GM21528 (cell line): ENCODE data around the gene RPS6KA3.
"Not testable (repeated sequence)": the region's sequence is repeated elsewhere in the genome, so short reads cannot be mapped to it uniquely, and the experiment has no call there.

Source experiments
- ATAC-seq: cut with Tn5 transposase; IDR thresholded peaks from one replicate; pipeline ENCODE4 v1.9.1; 2021; ENCODE audit warnings: mild to moderate bottlenecking, moderate library complexity; ENCODE audit not compliant: unreplicated experiment, low FRiP score

The RPS6KA3 gene

DNA sequence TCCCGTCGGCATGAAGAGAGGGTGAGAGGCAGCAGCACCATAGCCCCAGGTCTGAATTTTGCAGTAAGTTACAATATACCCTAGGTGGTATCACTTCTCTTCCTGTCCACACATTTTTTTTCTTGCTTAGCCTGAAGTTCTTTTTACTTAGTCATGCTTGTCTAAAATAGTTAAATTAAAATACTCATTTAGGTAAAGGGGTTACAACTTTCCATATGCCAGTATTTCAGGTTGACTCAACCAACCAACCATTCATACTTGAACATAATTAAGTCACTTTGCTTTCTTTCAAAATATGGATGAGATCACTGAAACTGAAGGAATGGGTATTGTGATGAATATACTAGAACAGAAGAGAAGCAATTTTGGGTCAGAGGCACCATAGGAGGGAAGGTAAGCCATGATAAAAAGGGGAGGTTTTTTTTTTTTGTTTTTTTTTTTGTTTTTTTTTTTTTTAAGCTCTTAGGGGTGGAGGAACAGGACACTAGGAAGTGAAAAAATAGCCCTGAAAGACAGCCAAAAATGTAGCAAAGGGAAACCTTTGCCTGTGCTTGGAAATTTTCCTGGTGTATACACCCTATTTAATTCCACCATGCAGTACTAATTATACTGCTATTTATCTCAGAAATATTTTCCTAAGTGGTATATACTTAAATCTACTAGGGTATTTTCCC is 41.8 kb downstream of the RPS6KA3 start:
- ATAC-seq: peak; percentile 88

DNA sequence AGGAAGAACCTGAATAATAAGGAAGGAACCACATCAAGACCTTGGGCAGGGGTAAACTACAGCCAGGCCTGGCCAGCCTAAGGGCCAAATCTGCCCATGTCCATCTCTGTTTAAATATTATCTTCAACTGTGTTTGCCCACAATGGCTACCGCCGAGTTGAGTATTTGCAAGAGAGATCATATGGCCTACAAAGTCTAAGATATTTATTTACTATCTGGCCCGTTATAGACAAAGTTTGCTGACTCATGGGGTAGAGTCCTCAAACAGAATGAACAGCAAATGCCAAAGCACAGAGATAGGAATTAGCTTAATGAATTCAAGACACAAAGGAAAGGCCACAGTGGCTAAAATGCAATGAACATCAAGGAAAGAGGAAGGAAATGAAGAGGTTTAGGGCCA is 44.8 kb downstream of the RPS6KA3 start:
- ATAC-seq: no peak

DNA sequence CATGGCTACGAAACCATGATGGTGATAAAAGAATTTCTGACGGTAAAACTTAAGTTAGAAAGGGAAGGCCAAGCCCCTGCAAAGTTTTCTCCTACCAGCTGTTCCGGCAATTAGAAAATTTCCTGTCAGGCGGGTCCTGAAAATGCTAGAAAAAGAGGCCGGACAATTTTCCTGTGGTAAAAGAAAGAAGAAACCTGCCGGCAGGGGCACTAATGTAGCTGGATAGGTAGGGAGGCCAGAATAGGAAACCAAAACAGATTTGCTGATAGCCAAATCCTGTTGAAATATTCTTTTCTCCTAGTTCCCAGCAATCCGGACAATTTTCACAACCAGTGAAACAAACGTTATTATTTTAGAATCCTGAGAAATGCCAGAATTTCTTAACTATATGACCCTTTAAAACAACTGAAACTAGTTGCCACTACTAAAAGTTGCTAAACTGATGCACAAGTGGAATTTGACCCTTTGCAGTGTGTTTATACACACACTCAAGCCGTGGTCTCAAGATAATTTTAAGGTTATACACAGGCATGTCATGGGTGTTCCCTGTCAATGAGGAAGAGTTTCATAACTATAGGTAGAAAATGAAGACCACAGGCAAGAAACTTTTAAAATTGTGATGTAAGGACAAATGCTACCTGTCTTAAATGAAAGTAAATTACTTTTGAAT is 47.7 kb downstream of the RPS6KA3 start:
- ATAC-seq: no peak

DNA sequence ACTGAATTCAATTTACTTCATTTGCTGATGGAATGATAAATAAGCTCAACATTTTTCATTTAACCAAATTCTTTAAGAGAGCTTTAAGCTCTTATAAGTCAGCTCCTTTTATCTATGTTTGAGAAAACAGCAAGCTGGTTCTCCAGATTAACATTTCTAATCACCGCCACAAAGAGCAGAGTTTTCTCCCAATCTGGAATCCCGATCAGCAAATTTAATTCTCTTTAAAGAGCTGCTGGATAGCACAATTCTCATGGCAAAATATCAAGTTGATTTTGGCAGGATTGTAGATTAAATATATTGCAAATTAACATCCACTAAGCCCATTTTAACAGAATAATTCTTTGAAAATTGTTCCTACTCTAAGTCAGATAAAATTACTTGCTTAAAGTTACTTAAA is 48.8 kb downstream of the RPS6KA3 start:
- no peak for ATAC-seq

DNA sequence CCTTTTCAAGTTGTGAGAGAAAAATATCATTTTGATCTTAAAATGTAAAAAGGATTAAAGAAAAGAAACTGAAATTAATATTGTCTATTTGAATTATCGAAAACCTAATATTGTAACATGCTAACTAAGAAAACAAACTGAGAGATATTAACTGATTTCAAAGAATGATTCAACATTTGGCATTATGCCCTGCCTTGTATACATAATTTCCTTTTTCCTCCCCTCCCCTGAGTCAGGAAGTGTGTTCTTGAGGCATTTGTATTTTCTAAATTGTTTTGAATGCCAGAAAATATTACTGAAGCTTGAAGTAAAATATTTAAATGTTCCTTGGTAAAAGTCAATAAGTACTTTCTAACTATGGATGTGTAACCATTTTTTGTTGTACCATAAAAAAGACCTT is 49.4 kb downstream of the RPS6KA3 start:
- no peak for ATAC-seq

DNA sequence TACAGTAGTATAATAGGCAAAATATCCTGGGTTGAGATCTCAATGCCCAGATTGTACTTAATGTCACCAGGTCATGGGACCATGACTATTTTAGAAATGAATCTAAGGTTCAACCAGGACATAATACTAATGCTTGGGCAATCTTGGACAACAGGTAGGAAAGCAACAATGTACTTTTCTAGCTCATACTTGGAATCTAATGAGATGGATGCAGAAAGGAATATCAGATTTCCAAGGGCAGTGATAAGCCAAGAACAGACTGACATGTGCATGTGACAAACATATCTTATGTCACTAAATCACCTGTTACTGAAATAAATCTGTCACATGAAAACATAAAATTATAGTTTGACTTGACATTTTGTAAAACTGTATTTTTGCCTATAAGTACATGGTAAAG is 51.1 kb downstream of the RPS6KA3 start:
- no peak for ATAC-seq

DNA sequence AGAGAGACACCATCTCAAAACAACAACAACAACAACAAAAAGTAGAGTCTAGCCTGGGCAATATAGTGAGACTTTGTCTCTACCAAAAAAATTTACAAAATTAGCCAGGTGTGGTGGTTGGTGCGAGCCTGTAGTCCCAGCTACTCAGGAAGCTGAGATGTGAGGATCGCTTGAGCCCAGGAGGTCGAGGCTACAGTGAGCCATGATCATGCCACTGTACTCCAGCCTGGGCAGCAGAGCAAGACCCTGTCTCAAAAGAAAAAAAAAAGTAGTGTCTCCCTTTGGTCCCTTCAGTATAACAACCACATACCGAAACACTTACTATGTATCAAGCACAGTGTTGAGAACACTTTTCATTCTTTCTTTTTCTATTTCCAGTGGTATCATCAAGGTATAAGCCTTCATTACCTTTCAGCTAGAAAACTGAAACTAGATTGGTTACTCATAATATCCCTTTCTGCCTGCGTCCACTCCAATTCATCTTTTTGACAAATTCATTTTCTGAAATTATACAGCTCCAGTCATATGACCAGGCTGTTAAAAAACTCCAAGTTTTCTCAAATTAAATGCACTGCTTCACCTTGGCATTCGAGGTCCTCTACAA is 54.1 kb downstream of the RPS6KA3 start:
- ATAC-seq: peak; percentile 85

DNA sequence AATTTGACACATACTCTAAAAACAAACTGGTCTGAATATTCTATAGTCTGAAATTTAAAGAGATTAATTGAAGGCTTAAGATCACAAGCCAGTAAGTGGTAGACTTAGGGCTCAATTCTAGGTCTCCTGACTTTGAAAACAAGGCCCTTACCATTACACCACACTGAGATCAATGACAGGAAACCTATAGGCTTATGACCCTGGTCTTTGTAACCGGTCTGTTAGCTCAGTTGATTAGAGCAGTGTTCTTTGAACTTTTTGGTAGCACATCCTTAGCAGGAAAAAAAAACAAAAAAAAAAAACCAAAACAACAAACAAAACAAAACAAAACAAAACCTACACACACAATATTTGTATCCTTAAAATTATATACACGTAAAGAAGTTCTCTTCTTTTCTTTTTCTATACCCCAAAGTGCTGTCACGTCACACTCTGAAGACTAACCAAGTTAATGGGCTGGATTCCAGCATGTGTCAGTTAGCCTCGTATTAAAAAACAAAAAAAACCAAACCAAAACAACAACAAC is 55.4 kb downstream of the RPS6KA3 start:
- no peak for ATAC-seq

DNA sequence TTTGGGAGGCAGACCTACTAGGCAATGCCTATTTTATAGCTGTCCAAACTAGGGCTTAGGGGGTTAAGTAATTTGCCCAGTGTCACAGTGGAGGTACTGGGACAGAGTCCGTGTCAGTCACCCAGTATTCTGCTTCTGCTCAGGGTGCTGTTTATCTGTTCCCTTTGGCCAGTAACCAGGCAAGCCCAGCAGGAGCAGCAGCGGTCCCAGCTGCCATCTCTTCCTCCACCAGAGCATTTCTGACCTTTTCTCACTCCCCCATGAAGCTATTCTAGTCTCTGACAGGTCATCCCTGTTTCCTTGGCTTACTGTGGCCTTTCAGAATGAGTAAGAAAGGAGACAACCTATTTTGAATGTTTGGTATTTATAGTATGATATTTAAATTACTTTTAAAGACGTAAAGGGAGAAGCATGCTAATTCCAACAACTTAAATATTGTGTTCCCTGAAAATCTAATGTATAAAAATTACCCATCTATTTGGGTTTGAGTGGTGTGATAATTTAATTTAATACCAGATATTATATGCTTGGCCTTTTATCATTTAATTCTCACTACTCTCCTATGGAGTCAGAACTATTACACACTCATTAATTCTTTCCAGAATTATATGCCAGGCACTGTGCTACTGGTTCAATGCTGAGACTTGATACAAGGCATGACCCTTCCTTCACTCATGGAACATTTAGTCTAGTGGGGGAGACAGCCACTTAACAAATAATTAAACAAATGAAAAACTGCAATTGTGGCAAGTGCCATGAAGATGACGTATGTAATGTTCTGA is 60.6 kb downstream of the RPS6KA3 start:
- ATAC-seq: peak; percentile 84

DNA sequence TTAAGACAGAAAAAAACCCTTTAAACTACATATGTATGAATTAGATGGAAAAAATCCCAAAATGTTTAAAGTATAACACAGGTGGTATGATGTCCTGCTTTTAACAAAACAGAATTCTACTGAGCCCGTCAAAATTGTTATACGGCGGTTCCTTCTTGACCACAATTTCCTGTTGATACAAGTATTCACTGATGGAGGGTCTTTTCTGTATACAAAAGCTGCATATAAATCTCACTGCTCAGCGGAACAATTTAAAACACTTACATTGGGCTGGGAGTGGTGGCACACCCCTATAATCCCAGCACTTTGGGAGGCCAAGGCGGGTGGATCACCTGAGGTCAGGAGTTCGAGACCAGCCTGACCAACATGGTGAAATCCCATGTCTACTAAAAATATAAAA is 62.4 kb downstream of the RPS6KA3 start:
- ATAC-seq: no peak

DNA sequence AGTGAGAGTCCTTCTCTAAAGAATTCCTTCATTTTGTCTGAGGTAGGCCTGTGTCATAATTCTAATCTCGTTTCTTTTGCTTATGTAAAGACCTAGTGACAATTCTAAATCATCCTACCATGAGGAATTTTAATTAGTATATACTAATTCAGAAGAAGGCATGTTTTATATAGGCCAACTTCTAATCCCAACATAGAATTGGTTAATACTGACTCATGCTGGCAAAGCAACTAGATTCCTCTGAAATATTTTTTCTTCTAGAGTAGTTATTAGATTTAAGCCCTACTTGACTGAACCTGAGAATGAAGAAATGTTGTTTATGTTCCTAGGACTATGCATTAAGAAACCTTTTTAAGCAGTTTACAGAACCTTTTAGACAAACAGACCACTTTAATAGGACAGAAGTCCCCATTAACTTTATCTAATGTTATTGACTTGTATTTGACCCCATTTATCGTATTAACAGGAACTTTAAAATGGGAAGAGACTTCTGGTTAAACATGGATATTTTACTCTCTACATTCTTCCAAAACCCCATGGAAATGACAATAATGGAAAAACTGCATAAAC is 69.0 kb downstream of the RPS6KA3 start:
- no peak for ATAC-seq

DNA sequence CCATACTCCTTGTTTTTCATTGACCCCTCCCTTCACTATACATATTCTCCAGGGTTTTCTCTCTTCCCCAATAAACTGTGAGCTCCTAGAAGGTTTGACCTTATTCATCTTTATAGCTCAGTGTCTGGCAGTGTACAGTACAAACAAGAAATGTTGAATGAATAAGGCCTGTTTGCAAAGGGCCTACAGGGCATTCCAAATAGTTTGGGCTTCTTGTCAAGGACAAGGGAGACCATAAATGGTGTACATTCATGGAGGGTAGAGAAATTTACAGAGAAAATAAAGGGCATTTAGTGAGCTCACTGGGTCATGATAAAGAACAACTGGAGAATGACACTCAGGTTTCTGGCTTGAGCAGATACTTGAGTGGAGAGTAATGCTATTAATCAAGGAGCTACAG is 77.5 kb downstream of the RPS6KA3 start:
- ATAC-seq: no peak

DNA sequence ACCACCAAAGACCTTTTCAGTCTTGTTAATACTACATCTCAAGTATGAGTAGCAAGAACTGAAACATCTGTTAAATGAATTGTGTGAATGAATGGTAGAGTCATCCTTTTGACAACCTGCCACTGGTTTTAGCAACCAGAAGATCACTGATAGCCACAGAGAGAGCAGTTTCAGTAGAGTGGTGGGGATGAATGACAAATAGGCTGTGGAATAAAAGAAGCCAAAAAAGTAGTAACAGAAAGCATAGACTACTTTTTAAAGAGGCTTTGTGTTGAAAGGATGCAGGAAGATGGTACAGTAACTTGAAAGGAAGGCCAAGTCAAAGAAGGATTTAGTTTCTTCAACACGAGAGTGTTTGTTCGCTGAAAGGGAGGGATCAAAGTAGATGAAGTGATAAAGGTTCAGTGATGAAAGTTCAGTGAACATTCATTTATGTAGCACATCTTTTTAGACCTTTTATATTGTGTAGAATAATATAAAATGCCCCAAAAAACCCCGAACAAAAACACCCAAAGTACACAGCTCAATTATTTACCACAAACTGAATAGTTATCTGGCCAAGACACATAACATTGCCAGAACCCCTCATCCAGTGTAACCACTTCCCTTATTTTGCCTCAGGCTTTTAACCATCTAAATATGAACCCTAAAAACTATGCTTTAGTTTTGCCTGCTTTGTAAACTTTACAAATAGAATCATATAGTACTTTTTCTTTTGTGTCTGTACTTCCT is 84.9 kb downstream of the RPS6KA3 start:
- ATAC-seq: no peak

DNA sequence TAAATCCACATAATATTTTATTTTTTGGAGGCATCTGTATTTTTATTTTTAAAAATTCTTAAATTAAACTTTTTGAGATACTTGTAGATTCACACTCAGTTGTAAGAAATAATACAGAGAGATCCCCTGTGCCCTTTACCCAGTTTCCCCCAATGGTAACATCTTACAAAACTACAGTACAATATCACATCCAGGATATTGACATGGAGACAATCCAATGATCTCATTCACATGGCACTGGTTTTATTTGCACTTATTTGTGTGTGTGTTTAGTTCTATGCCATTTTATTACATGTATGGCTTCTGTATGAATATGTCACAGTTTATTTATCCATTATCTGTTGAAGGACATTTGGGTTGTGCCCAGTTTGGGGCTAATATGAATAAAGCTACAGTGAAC is 89.6 kb downstream of the RPS6KA3 start:
- ATAC-seq: no peak

DNA sequence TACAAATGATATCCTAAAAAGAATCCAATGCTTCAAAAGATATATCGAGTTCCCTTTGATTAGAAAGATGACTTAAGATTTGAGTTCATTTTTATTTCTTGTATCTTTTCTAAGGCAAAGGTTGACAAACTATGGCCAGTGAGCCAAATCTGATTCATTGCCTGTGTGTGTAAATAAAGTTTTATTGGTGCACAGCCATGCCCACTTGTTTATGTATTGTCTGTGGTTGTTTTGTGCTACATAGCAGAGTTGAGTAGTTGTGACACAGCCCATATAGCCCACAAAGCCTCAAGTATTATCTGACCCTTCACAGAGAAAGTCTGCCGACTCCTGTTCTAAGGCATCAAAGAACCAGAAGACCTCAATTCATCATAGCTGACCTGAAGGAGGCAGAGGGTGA is 92.9 kb downstream of the RPS6KA3 start:
- no peak for ATAC-seq

DNA sequence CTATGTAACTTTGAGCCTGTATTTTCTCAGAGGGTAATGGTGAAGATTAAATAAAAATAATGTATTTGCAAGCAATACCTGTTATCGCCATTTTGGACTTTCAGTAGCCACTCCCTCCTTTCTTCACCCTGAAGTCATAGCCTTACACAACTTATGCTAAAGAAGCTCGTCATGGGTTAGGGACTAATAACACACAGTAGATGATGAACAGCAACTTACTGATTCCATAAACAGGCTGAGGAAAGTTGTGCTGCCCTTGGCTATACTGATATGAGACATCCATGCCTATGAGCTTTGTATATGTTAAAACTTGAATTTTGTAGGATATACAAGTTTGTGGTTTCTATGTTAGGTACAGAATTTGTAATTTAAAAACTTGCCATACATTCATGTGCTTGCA is 93.4 kb downstream of the RPS6KA3 start:
- no peak for ATAC-seq

DNA sequence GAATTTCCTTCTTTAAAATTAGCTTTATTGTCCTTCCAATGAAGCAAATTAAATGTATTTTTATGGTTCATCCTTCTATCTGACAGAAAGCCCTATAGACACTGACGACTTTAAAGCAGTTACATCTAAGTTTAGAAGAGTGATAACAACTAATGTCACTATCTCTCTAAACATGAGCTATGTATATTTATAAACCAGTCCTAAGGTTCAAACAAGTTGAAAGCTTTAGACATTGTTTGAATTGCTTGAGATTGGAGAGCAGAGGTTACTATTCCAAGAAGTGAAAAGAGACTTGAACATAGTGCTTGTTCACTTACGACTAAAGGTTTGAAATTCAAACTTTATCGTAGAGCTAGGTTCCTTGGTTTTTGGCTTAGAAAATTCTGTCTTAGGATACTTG is 94.8 kb downstream of the RPS6KA3 start:
- ATAC-seq: no peak

DNA sequence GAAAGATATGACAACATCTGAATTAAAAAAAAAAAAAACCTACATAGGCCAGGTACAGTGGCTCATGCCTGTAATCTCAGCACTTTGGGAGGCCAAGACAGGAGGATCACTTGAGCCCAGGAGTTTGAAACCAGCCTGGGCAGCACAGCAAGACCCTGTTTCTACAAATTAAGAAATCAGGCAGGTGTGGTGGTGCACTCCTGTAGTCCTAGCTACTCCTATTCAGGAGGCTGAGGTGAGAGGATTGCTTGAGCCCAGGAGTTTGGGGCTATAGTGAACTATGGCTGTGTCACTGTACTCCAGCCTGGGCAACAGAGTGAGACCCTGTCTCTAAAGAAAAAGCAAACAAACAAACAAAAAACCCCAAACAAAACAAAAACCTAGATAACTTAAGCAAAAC is 104.2 kb downstream of the RPS6KA3 start:
- ATAC-seq: not testable (repeated sequence)

DNA sequence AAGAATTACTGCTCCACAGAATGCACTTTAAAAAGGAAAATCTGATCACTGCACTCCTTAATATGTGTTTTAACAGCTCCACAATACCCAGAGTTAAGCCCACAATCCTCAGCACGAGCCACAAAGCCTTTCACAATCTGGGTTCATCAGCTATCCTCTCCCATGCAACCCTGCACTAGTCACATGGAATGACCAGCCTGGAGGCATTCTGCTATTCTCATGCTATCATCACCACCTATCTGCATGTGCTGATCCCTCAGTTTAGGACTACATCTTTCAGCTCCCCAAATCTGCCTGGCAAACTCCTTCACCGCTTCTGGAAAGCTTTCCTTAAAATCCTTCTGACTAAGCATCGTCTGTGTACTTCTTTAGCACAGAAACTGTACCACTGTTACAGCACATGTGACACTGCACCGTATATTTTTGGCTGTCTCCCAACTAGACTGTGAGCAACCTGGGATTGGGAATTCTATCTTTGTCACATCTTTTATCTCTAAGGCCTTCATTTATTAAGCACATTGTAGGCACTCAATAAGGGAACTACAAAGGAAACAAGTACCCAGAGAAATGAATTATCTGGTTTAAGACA is 106.8 kb downstream of the RPS6KA3 start:
- no peak for ATAC-seq

DNA sequence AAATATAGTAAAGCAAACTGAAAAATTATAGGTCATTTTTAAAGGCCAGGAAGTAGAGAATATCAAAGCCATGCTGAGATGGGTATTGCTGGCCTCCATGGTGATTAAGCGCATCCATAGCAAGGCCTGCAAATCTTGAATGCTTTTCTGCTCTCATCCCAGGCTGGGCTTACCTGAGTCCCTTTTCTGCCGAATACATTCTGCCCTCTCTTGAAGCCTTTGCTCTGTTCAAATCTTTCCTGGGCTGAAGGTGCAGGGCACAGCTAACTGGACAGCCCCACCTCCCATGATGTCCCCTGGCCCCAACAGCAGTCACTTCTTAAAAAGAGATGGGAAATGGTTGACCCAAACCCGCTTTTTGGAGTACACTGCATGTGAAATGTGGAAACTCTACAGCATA is 115.0 kb downstream of the RPS6KA3 start:
- ATAC-seq: no peak
